Measurements from ENCODE around the gene PDE6G. TPM values are rescaled to one million over a fixed set of nuclear protein-coding genes. Genes with fewer than 3 reads are reported as not detected.

Gene PDE6G
- total and polyA plus RNA-seq, 2 donors (not counting 1 experiment from before 2014, with no cell fraction given): 0.69 to 1.1 TPM

- Histone ChIP-seq H3K79me2 (ENCODE audit: control insufficient read depth, insufficient read depth, low read length) (peaks cover 71% of the 10 kb centered on the region), H3K4me2 (replicated peaks; ENCODE audit: low read depth, low read length, poor library complexity, severe bottlenecking) (no peak overlapping the region), H3K27ac (ENCODE audit: low read length in 2 of 2) (no peak overlapping the region), H3K27me3 (replicated peaks in 1 of 4; ENCODE audit: control extremely low read depth in 1 of 4, control insufficient read depth in 3 of 4, insufficient read depth in 4 of 4, low read length in 3 of 4) (no peaks in the 10 kb centered on the region), H3K9me3 (ENCODE audit: control extremely low read depth in 1 of 3, control insufficient read depth in 2 of 3, insufficient read depth in 1 of 3, low read length in 2 of 3) (no peaks in the 10 kb centered on the region), H2AFZ (ENCODE audit: insufficient read depth, low read depth, low read length, poor library complexity, severe bottlenecking) (no peak overlapping the region), H3K36me3 (replicated peaks in 1 of 2; ENCODE audit: control extremely low read depth in 1 of 2, control insufficient read depth in 1 of 2, extremely low read depth in 1 of 2, insufficient read depth in 2 of 2, low read length in 1 of 2) (peaks cover 14 to 56% of the 10 kb centered on the region in 2 experiments), H4K20me1 (ENCODE audit: control insufficient read depth, insufficient read depth, low read length, poor library complexity, severe bottlenecking) (peaks cover 49% of the 10 kb centered on the region), H3K4me1 (ENCODE audit: control insufficient read depth in 2 of 2, insufficient read depth in 2 of 2, low read length in 2 of 2) (peaks cover 0 to 4% of the 10 kb centered on the region in 2 donors), H3K4me3 (ENCODE audit: control extremely low read depth in 1 of 5, extremely low read depth in 1 of 5, insufficient read depth in 1 of 5, low read depth in 2 of 5, low read length in 4 of 5) (no peak overlapping the region), H3K9ac (ENCODE audit: low read length) (no peak overlapping the region)
- Mint-ChIP-seq H3K4me3 (no peak overlapping the region), H3K4me1 (peaks cover 6% of the 10 kb centered on the region), H3K9me3 (ENCODE audit: insufficient read depth) (no peaks in the 10 kb centered on the region), H3K27me3 (no peaks in the 10 kb centered on the region), H3K27ac (no peak overlapping the region)
- ChIA-PET CTCF (no interaction called here), POLR2A (no interaction called here)
- intact Hi-C loops (cut with micrococcal nuclease): no loop called here
- no peak for TF ChIP-seq EZH2 (IDR thresholded peaks at IDR 0.05; ENCODE audit: borderline replicate concordance, insufficient read depth, low read depth, low read length, poor library complexity, severe bottlenecking)
- TF ChIP-seq, protein P1, sequence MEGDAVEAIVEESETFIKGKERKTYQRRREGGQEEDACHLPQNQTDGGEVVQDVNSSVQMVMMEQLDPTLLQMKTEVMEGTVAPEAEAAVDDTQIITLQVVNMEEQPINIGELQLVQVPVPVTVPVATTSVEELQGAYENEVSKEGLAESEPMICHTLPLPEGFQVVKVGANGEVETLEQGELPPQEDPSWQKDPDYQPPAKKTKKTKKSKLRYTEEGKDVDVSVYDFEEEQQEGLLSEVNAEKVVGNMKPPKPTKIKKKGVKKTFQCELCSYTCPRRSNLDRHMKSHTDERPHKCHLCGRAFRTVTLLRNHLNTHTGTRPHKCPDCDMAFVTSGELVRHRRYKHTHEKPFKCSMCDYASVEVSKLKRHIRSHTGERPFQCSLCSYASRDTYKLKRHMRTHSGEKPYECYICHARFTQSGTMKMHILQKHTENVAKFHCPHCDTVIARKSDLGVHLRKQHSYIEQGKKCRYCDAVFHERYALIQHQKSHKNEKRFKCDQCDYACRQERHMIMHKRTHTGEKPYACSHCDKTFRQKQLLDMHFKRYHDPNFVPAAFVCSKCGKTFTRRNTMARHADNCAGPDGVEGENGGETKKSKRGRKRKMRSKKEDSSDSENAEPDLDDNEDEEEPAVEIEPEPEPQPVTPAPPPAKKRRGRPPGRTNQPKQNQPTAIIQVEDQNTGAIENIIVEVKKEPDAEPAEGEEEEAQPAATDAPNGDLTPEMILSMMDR (IDR thresholded peaks at IDR 0.05): no peak
- WGBS (ENCODE audit: insufficient coverage): 60% methylated on average over 5 of the region's 7 CpGs
- DNase-seq (no peak), ATAC-seq (ENCODE audit: low read depth) (no peak)
These were observed 39.5 kb downstream of the PDE6G start for GRCh38 chr17:81616877-81617276.

DNA sequence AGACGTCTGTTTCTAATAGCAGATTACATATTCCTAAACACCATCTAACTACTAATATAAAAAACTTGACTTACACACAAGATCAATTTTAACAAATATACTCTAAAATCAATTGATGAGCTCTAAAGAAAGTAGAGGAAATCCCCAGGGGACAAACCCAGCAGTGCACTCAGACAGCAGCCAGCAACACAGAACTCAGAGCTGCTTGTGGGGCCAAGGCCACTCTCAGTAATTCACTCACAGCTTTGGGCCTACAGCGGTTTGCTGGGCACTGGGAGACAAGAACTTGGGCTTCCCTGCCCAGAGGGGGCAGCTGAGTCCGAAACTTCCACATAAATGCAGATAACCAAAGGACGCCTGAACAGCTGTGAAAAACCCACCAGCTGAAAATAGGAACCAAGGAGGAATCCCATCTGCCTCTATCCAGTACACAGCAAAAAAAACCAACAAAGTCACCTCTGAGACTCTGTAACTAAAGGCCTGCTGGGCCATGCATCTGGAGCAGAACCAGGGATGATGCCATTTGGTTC is 40.9 kb downstream of the PDE6G start:
- 100% methylated on average over 2 of the region's 4 CpGs for WGBS (ENCODE audit: insufficient coverage)
- Histone ChIP-seq H3K4me1 (ENCODE audit: control insufficient read depth in 2 of 2, insufficient read depth in 2 of 2, low read length in 2 of 2) (peaks cover 0 to 4% of the 10 kb centered on the region in 2 donors), H3K4me2 (replicated peaks; ENCODE audit: low read depth, low read length, poor library complexity, severe bottlenecking) (no peak overlapping the region), H3K79me2 (ENCODE audit: control insufficient read depth, insufficient read depth, low read length) (peaks cover 66% of the 10 kb centered on the region), H3K4me3 (ENCODE audit: control extremely low read depth in 1 of 5, extremely low read depth in 1 of 5, insufficient read depth in 1 of 5, low read depth in 2 of 5, low read length in 4 of 5) (no peak overlapping the region), H3K27me3 (replicated peaks in 1 of 4; ENCODE audit: control extremely low read depth in 1 of 4, control insufficient read depth in 3 of 4, insufficient read depth in 4 of 4, low read length in 3 of 4) (no peaks in the 10 kb centered on the region), H3K9ac (ENCODE audit: low read length) (no peak overlapping the region), H3K27ac (ENCODE audit: low read length in 2 of 2) (no peak overlapping the region), H3K9me3 (ENCODE audit: control extremely low read depth in 1 of 3, control insufficient read depth in 2 of 3, insufficient read depth in 1 of 3, low read length in 2 of 3) (no peaks in the 10 kb centered on the region), H4K20me1 (ENCODE audit: control insufficient read depth, insufficient read depth, low read length, poor library complexity, severe bottlenecking) (peaks cover 49% of the 10 kb centered on the region), H3K36me3 (replicated peaks in 1 of 2; ENCODE audit: control extremely low read depth in 1 of 2, control insufficient read depth in 1 of 2, extremely low read depth in 1 of 2, insufficient read depth in 2 of 2, low read length in 1 of 2) (peaks cover 4 to 46% of the 10 kb centered on the region in 2 experiments), H2AFZ (ENCODE audit: insufficient read depth, low read depth, low read length, poor library complexity, severe bottlenecking) (no peak overlapping the region)
- Mint-ChIP-seq H3K9me3 (ENCODE audit: insufficient read depth) (no peaks in the 10 kb centered on the region), H3K4me1 (peaks cover 6% of the 10 kb centered on the region), H3K27ac (no peak overlapping the region), H3K4me3 (no peak overlapping the region), H3K27me3 (no peaks in the 10 kb centered on the region)
- ChIA-PET CTCF (interaction anchor here (0.9 to 1.5 kb wide), 3 partner anchors 9 to 325 kb away, joined by 3 to 6 read pairs (median 3); no protein-coding TSS in a partner anchor), POLR2A (no interaction called here)
- intact Hi-C loops (cut with micrococcal nuclease): no loop called here
- TF ChIP-seq EZH2 (IDR thresholded peaks at IDR 0.05; ENCODE audit: borderline replicate concordance, insufficient read depth, low read depth, low read length, poor library complexity, severe bottlenecking): no peak
- TF ChIP-seq, protein P1 (IDR thresholded peaks at IDR 0.05): no peak
- no peak for DNase-seq
- no peak for ATAC-seq (ENCODE audit: low read depth)
